Endothelial cell (in vitro differentiated cells): ENCODE measurements around the gene RASSF10. TPM values are rescaled to one million over a fixed set of nuclear protein-coding genes. Genes with fewer than 3 reads are reported as not detected.

Source experiments
- DNase-seq: peaks from one replicate; pipeline ENCODE4 v3.0.0; 2021; ENCODE audit warnings: low spot score
- H3K27ac Mint-ChIP-seq: one replicate; pipeline ENCODE4 v1.8.0; 2021; ENCODE audit warnings: mixed read lengths, inconsistent platforms; ENCODE audit not compliant: unreplicated experiment
- H3K27me3 Mint-ChIP-seq: one replicate; pipeline ENCODE4 v1.8.0; 2021; ENCODE audit warnings: mild to moderate bottlenecking, moderate library complexity, mixed read lengths, inconsistent platforms; ENCODE audit not compliant: unreplicated experiment
- H3K36me3 Mint-ChIP-seq: one replicate; pipeline ENCODE4 v1.8.0; 2021; ENCODE audit warnings: mild to moderate bottlenecking, low read depth, mixed read lengths, inconsistent platforms; ENCODE audit not compliant: unreplicated experiment
- H3K4me1 Mint-ChIP-seq: one replicate; pipeline ENCODE4 v1.8.0; 2021; ENCODE audit warnings: mild to moderate bottlenecking, mixed read lengths, inconsistent platforms; ENCODE audit not compliant: unreplicated experiment
- H3K4me3 Mint-ChIP-seq: one replicate; pipeline ENCODE4 v1.8.0; 2021; ENCODE audit warnings: mild to moderate bottlenecking, mixed read lengths, inconsistent platforms; ENCODE audit not compliant: unreplicated experiment
- H3K9me3 Mint-ChIP-seq: one replicate; pipeline ENCODE4 v1.8.0; 2021; ENCODE audit warnings: mixed read lengths, inconsistent platforms; ENCODE audit not compliant: unreplicated experiment
- total RNA-seq: library from RNA; stranded (reverse); fragmentation: NEBNext Ultra II Directional; extraction: Animal tissue kit (Norgen Biotek cat#: 25700); gene quantifications from one replicate; pipeline ENCODE4 v1.2.1, GENCODE V29; 2021; ENCODE audit not compliant: unreplicated experiment
- TF ChIP-seq, protein P1 (sequence below): fragments of 200-600 bp; sonication (generic); IDR thresholded peaks from one replicate; pipeline ENCODE4 v1.5.0; 2021; ENCODE audit warnings: antibody characterized with exemption; ENCODE audit not compliant: unreplicated experiment

Gene RASSF10
- total RNA-seq, 1 donor from 2014 or later: 17.5 TPM

GRCh38 chr11:13010749-13011465 lies 1.8 kb downstream of the RASSF10 start:
- H3K36me3 Mint-ChIP-seq: no peaks in the 10 kb centered on the region
- peaks cover 24% of the 10 kb centered on the region for H3K4me1 Mint-ChIP-seq
- no peaks in the 10 kb centered on the region for H3K9me3 Mint-ChIP-seq
- DNase-seq: peak; percentile 29
- no peak overlapping the region for H3K27ac Mint-ChIP-seq
- TF ChIP-seq, protein P1, sequence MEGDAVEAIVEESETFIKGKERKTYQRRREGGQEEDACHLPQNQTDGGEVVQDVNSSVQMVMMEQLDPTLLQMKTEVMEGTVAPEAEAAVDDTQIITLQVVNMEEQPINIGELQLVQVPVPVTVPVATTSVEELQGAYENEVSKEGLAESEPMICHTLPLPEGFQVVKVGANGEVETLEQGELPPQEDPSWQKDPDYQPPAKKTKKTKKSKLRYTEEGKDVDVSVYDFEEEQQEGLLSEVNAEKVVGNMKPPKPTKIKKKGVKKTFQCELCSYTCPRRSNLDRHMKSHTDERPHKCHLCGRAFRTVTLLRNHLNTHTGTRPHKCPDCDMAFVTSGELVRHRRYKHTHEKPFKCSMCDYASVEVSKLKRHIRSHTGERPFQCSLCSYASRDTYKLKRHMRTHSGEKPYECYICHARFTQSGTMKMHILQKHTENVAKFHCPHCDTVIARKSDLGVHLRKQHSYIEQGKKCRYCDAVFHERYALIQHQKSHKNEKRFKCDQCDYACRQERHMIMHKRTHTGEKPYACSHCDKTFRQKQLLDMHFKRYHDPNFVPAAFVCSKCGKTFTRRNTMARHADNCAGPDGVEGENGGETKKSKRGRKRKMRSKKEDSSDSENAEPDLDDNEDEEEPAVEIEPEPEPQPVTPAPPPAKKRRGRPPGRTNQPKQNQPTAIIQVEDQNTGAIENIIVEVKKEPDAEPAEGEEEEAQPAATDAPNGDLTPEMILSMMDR: no peak
- peak overlapping the region; percentile 90 for H3K4me3 Mint-ChIP-seq
- peaks cover 2% of the 10 kb centered on the region for H3K27me3 Mint-ChIP-seq

DNA sequence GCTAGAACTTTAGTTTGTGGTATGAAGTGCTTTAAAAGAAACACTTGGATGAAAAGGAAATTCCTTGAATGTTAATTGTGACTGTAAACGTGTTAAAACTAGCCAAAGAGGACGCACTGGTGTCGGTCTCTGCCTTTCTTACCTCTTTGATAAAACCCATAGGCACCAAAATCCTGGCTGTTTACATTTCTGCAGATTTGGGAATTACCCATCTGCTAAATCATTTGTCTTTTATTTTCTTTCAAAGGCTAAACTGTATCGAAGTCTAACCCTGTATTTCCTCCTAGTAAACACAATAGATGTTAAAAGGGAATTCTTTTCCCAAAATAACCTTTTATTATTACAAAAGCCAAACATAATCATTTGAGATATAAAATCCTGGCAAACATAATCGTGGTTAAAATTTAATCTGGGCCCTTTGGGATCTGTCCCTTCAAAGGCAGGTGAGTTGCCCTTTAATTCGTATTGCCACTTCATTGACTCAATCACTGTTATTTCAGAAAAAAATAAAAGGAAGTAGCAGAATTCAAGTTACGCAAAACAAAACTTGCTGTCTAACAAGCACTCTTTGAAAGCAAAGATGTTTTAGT lies 2.4 kb downstream of the RASSF10 start:
- Mint-ChIP-seq H3K27me3 (peaks cover 2% of the 10 kb centered on the region), H3K36me3 (no peaks in the 10 kb centered on the region), H3K4me3 (peak overlapping the region; percentile 90), H3K9me3 (no peaks in the 10 kb centered on the region), H3K27ac (no peak overlapping the region), H3K4me1 (peaks cover 24% of the 10 kb centered on the region)
- TF ChIP-seq, protein P1: no peak
- DNase-seq: no peak

DNA sequence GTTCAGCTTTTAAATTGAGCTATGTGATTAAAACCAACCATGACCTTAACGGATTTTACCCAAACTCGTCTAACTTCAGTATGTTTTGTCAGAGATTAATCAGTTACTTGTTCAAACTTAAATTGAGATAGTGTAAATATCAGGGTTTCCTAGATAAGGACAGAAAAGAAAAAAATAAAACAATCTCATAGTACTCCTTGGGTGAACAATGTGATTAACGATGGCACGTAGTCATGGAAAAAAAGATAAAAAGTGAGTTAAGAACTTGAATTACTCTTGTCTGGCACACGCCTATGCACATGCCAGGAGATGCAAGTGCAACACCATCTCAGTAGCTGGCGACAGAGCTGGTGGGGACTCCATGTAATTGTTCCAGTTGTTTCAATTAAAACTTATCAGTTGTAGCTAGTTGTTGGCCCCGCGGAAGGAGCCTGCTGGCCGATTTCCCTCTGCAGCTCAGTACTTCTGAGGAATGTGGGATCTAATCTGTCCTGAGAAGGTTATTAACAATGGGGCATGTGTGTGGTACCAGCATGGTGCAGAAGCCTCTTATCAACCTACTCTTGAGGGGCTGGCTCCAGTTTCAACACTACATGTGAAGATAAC lies 3.0 kb downstream of the RASSF10 start:
- Mint-ChIP-seq H3K27me3 (peaks cover 2% of the 10 kb centered on the region), H3K27ac (no peak overlapping the region), H3K4me1 (peaks cover 21% of the 10 kb centered on the region), H3K4me3 (peak overlapping the region; percentile 90), H3K9me3 (no peaks in the 10 kb centered on the region), H3K36me3 (no peaks in the 10 kb centered on the region)
- peak; percentile 8 for DNase-seq
- TF ChIP-seq, protein P1: no peak

GRCh38 chr11:13013054-13013488 lies 4.0 kb downstream of the RASSF10 start:
- H3K27ac Mint-ChIP-seq: no peak overlapping the region
- peaks cover 15% of the 10 kb centered on the region for H3K4me1 Mint-ChIP-seq
- H3K27me3 Mint-ChIP-seq: peaks cover 3% of the 10 kb centered on the region
- no peaks in the 10 kb centered on the region for H3K36me3 Mint-ChIP-seq
- no peak overlapping the region for H3K4me3 Mint-ChIP-seq
- DNase-seq: no peak
- no peaks in the 10 kb centered on the region for H3K9me3 Mint-ChIP-seq
- TF ChIP-seq, protein P1: no peak

DNA sequence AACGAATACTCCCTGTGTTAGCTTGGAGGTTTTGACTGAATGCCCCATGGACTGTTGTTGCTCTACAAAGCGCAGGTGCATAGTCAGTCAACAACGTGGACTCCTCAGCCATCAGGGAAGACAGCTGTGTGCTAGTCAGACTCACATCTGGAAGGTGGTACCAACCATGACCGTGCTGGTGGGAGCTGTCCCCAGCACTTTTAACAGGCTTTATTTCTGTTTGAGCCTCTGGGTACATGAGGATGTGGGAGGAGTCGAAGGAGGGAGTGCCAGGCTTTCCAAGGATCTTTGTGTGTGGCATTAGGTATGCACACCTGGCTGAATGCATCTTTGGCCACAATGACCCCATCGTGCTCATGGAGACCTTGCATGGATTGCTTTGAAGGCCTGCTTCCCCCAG lies 6.6 kb downstream of the RASSF10 start:
- H3K27ac Mint-ChIP-seq: no peak overlapping the region
- peaks cover 1% of the 10 kb centered on the region for H3K27me3 Mint-ChIP-seq
- TF ChIP-seq, protein P1: no peak
- DNase-seq: no peak
- peaks cover 15% of the 10 kb centered on the region for H3K4me1 Mint-ChIP-seq
- H3K4me3 Mint-ChIP-seq: no peak overlapping the region
- H3K36me3 Mint-ChIP-seq: no peaks in the 10 kb centered on the region
- H3K9me3 Mint-ChIP-seq: no peaks in the 10 kb centered on the region
